HFFc6 (cell line): ENCODE data around the gene TLR4. TPM values are rescaled to one million over a fixed set of nuclear protein-coding genes. Genes with fewer than 3 reads are reported as not detected.

ENCODE experiments used
- DNase-seq: peaks from one replicate; pipeline ENCODE4 v3.0.0-alpha.2; 2018
- H3K27ac Mint-ChIP-seq: 2 replicates; pipeline ENCODE4 v1.8.0; 2020; ENCODE audit warnings: mild to moderate bottlenecking, mixed read lengths
- H3K27me3 Mint-ChIP-seq: 2 replicates; pipeline ENCODE4 v1.8.0; 2021; ENCODE audit warnings: mild to moderate bottlenecking, moderate library complexity, mixed read lengths; ENCODE audit not compliant: insufficient read depth
- H3K36me3 Mint-ChIP-seq: 2 replicates; pipeline ENCODE4 v1.8.0; 2021; ENCODE audit warnings: low read depth, mixed read lengths
- H3K4me1 Mint-ChIP-seq: 2 replicates; pipeline ENCODE4 v1.8.0; 2020; ENCODE audit warnings: low read depth, mixed read lengths
- H3K4me3 Mint-ChIP-seq: 2 replicates; pipeline ENCODE4 v1.8.0; 2020; ENCODE audit warnings: mild to moderate bottlenecking, moderate library complexity, mixed read lengths
- H3K9me3 Mint-ChIP-seq: 2 replicates; pipeline ENCODE4 v1.8.0; 2020; ENCODE audit warnings: mild to moderate bottlenecking, mixed read lengths
- CTCF ChIP-seq: fragments of 200-600 bp; sonication (generic); IDR thresholded peaks from 2 replicates; pipeline ENCODE4 v1.5.0; 2021; ENCODE audit warnings: antibody characterized with exemption, mild to moderate bottlenecking
- total RNA-seq, 6 experiments: library from RNA; stranded (reverse); fragmentation: NEBNext Ultra II Directional; extraction: Animal tissue kit (Norgen Biotek cat#: 25700); gene quantifications; 2 replicates in 1 of 6; 3 replicates in 5 of 6; pipeline ENCODE4 v1.2.3, GENCODE V29; 2021

TLR4 gene
- total RNA-seq, 6 experiments from 2014 or later = 1.7 to 18.5 (median 2.7) TPM

- Mint-ChIP-seq H3K4me3 (no peak overlapping the region), H3K36me3 (peaks cover 16% of the 10 kb centered on the region; the same call in 1 of the 2 replicates), H3K27me3 (no peaks in the 10 kb centered on the region; the same call in 1 of the 2 replicates), H3K27ac (peak overlapping the region; percentile 80; the same call in 1 of the 2 replicates), H3K4me1 (peaks cover 31% of the 10 kb centered on the region; the same call in 1 of the 2 replicates), H3K9me3 (no peaks in the 10 kb centered on the region; the same call in 1 of the 2 replicates)
- DNase-seq = no peak
- TF ChIP-seq CTCF = no peak
These were observed 3.4 kb downstream of the TLR4 start for GRCh38 chr9:117707561-117707960.

GRCh38 chr9:117709936-117710335 is 5.7 kb downstream of the TLR4 start:
- Mint-ChIP-seq H3K4me1 (peaks cover 20% of the 10 kb centered on the region; the same call in 1 of the 2 replicates), H3K9me3 (no peaks in the 10 kb centered on the region; the same call in 1 of the 2 replicates), H3K4me3 (no peak overlapping the region), H3K27me3 (no peaks in the 10 kb centered on the region; the same call in 1 of the 2 replicates), H3K27ac (no peak overlapping the region), H3K36me3 (peaks cover 16% of the 10 kb centered on the region; the same call in 1 of the 2 replicates)
- DNase-seq = no peak
- no peak for TF ChIP-seq CTCF

GRCh38 chr9:117714282-117714681 is 10.1 kb downstream of the TLR4 start:
- DNase-seq = no peak
- Mint-ChIP-seq H3K4me3 (no peak overlapping the region), H3K27me3 (no peaks in the 10 kb centered on the region), H3K4me1 (peaks cover 32% of the 10 kb centered on the region; the same call in 1 of the 2 replicates), H3K36me3 (peaks cover 11% of the 10 kb centered on the region), H3K27ac (no peak overlapping the region), H3K9me3 (peaks cover 4% of the 10 kb centered on the region; the same call in 1 of the 2 replicates)
- TF ChIP-seq CTCF = peak; percentile 42; the same call in 1 of the 2 replicates

- no peak overlapping the region for H3K4me3 Mint-ChIP-seq
- no peaks in the 10 kb centered on the region for H3K27me3 Mint-ChIP-seq
- no peak for TF ChIP-seq CTCF
- H3K27ac Mint-ChIP-seq = no peak overlapping the region; the same call in 1 of the 2 replicates
- peaks cover 41% of the 10 kb centered on the region; the same call in 1 of the 2 replicates for H3K4me1 Mint-ChIP-seq
- peaks cover 4% of the 10 kb centered on the region; the same call in 1 of the 2 replicates for H3K9me3 Mint-ChIP-seq
- DNase-seq = no peak
- peaks cover 11% of the 10 kb centered on the region for H3K36me3 Mint-ChIP-seq
These were observed 11.3 kb downstream of the TLR4 start for GRCh38 chr9:117715411-117715989.

GRCh38 chr9:117718085-117718484 is 13.9 kb downstream of the TLR4 start:
- TF ChIP-seq CTCF = no peak
- Mint-ChIP-seq H3K27ac (peak overlapping the region; percentile 79; the same call in 1 of the 2 replicates), H3K9me3 (peaks cover 4% of the 10 kb centered on the region; the same call in 1 of the 2 replicates), H3K36me3 (peaks cover 11% of the 10 kb centered on the region), H3K4me3 (no peak overlapping the region; the same call in 1 of the 2 replicates), H3K4me1 (peaks cover 42% of the 10 kb centered on the region; the same call in 1 of the 2 replicates), H3K27me3 (no peaks in the 10 kb centered on the region)
- peak; percentile 31 for DNase-seq
